Activated CD4-positive, alpha-beta T cell treated with anti-CD3 and anti-CD28 coated beads, Interleukin-2, amount 50 U/mL, for 16 hours (primary cell): ENCODE measurements around the gene CCDC40.
"Not testable (repeated sequence)": the region's sequence is repeated elsewhere in the genome, so short reads cannot be mapped to it uniquely, and the experiment has no call there.

Experiments used
- DNase-seq: peaks from one replicate; pipeline ENCODE4 v3.0.0-alpha.2; 2020

The CCDC40 gene

GRCh38 chr17:80024206-80024972 is 12.1 kb upstream of the CCDC40 start:
- no peak for DNase-seq

GRCh38 chr17:80025140-80025539 is 11.3 kb upstream of the CCDC40 start:
- DNase-seq: no peak

- no peak for DNase-seq
Observed at GRCh38 chr17:80025796-80026195, 10.6 kb upstream of the CCDC40 start.

GRCh38 chr17:80026359-80027042 is 9.9 kb upstream of the CCDC40 start:
- DNase-seq: no peak

GRCh38 chr17:80027043-80027435 is 9.4 kb upstream of the CCDC40 start:
- DNase-seq: no peak

GRCh38 chr17:80028030-80028429 is 8.4 kb upstream of the CCDC40 start:
- DNase-seq: no peak

- DNase-seq: no peak
Observed at GRCh38 chr17:80029258-80029974, 7.0 kb upstream of the CCDC40 start.

- DNase-seq: no peak
Observed at GRCh38 chr17:80030730-80031410, 5.6 kb upstream of the CCDC40 start.

GRCh38 chr17:80031691-80032430 is 4.6 kb upstream of the CCDC40 start:
- DNase-seq: no peak

- DNase-seq: no peak
Observed at GRCh38 chr17:80032614-80033171, 3.7 kb upstream of the CCDC40 start.

- DNase-seq: no peak
Observed at GRCh38 chr17:80033840-80034239, 2.6 kb upstream of the CCDC40 start.

GRCh38 chr17:80034791-80035686 is 1.4 kb upstream of the CCDC40 start:
- peak; percentile 10 for DNase-seq

- no peak for DNase-seq
Observed at GRCh38 chr17:80035687-80035936, 830 bp upstream of the CCDC40 start, which contains the start of gene TBC1D16. Gene TBC1D16, minus strand, starts transcription at chr17:80035872. Its CDS starts 22,325 bp downstream, at chr17:80013547.

GRCh38 chr17:80036715-80037477 is 454 bp downstream of the CCDC40 start:
- DNase-seq: peak; percentile 14

- no peak for DNase-seq
Observed at GRCh38 chr17:80043963-80044362, 7.5 kb downstream of the CCDC40 start.

GRCh38 chr17:80045703-80046102 is 9.3 kb downstream of the CCDC40 start:
- no peak for DNase-seq

- not testable (repeated sequence) for DNase-seq
Observed at GRCh38 chr17:80046709-80047108, 10.3 kb downstream of the CCDC40 start.

- DNase-seq: no peak
Observed at GRCh38 chr17:80047176-80047575, 10.7 kb downstream of the CCDC40 start.

GRCh38 chr17:80049986-80050385 is 13.5 kb downstream of the CCDC40 start:
- no peak for DNase-seq

- DNase-seq: no peak
Observed at GRCh38 chr17:80050706-80051105, 14.3 kb downstream of the CCDC40 start.
